Stimulated activated naive CD4-positive, alpha-beta T cell treated with Interleukin-2 at 50 U/mL for 16 hours (primary cell): ENCODE data around the gene MAST4.

ENCODE experiments used
- DNase-seq: peaks from one replicate; lab custom pipeline; 2025; lab: John Stamatoyannopoulos, UW

The MAST4 gene

DNA sequence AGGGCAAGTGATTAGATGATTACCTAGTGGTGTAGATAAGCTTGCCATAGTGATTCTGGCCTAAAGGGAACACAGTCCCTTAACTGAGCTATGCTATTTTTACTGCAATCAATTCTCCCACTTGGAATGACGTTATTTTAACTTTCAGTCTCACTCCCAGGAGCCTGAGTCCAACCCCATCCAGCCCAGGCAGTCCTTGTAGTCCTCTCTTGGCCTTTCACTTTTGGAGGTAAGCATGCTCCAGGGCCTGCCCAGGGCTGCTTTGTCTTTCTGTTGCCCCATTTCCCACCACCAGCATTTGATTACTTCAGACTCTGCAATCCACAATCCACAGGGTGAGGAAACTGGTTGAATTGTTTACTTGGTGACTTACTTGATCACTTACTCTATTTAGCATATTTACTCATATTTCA, 367.4 kb downstream of the MAST4 start:
- DNase-seq, result no peak

DNA sequence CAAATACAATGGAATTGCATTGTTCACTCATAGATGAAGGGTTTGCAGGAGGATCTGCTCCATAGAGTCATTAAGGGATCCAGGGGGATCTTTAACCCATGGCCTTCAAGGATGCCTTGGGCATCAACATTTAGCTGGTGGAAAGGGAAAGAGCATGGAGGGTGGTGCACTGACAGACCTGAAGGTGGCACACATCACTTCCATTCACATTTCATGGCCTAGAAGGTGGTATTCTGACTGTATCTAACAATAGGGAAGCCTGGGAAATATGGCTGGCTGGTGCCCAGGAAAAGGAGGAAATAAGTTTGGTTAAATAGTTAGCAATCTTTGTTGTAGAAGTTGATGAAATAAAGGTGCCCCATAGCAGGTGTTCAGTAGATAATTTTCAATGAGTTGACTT, 370.2 kb downstream of the MAST4 start:
- no peak for DNase-seq

DNA sequence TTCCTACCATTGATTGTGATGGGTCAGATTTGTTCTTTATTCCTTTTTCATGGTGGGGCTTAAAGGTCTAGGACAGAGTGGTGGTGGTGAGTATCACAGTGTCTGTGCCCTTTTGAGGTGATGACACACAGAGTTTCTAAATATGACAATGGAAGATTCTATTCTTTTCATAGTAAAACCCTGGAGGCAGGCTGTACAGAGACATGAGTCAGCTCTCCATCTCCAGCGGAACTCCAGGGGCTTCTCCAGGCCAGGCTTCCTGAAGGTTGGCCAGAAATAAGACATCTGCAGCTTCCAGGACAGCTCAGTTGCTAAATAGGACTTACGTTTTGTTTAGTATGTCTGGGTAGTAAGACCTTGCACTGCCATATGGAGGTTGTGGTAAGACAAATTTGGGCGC, 370.9 kb downstream of the MAST4 start:
- DNase-seq, result no peak

DNA sequence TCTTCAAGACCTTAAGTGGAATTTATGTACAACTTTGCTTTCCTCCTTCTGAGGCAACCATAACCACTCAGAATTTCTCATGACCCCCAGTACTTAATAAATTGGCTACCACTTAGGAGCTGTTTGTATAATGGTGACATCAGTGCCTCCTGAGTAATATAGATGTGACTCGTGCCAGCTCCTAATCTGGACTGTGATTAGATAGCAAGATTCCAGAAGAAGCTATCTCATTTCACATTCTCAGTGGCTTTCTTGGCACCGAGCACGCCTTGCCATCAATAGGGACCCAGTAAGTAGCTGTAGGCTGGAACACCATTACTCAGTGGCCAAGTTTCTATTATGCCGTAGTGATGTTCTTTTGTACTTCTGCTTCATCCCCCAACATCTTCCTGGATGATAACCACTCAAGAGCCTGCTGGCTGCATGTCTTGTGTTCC, 371.7 kb downstream of the MAST4 start:
- no peak for DNase-seq

- DNase-seq, result no peak
Observed at GRCh38 chr5:66969484-66969883, 373.3 kb downstream of the MAST4 start.

DNA sequence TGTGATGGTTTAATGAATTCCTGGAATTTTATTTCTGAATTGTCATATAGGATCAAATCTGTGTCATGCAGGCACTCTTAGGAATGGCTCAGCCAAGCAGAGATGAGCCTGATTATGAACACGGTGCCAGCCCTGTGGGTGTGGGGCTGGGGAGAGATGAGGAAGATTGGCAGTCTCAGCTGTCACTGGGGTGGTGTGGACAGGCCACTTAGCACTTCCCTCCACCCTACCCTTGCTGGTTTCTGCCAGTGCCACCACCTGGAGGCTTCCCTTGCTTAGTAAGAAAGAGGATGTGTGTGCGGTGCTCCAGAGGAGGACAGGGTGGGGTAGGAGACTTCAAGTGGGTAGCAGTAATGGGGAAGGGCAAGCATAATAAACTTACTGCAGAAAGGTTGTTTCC, 373.8 kb downstream of the MAST4 start:
- no peak for DNase-seq

- no peak for DNase-seq
Observed at GRCh38 chr5:66972004-66972403, 375.8 kb downstream of the MAST4 start.

DNA sequence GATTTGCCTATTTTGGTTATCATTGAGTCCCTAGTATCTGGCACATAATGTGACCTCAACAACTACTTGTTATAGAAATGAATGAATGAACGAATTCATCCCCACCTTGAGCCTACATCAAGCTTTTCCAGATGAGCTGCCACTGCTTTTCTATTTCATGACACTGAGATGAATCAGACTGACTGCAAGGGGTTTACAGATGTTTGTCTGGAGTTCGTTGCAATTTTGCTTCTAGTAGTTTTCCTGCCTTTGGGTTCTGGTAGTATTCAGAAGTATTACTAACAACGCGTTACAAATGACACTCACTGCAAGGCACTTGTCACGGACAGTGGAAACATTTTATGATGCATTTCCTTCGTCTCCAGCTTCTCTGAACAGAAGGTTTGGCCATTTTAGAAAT, 378.1 kb downstream of the MAST4 start:
- DNase-seq, result no peak

GRCh38 chr5:66976108-66976507, 379.9 kb downstream of the MAST4 start:
- DNase-seq, result no peak

GRCh38 chr5:66979738-66980137, 383.5 kb downstream of the MAST4 start:
- DNase-seq, result no peak

DNA sequence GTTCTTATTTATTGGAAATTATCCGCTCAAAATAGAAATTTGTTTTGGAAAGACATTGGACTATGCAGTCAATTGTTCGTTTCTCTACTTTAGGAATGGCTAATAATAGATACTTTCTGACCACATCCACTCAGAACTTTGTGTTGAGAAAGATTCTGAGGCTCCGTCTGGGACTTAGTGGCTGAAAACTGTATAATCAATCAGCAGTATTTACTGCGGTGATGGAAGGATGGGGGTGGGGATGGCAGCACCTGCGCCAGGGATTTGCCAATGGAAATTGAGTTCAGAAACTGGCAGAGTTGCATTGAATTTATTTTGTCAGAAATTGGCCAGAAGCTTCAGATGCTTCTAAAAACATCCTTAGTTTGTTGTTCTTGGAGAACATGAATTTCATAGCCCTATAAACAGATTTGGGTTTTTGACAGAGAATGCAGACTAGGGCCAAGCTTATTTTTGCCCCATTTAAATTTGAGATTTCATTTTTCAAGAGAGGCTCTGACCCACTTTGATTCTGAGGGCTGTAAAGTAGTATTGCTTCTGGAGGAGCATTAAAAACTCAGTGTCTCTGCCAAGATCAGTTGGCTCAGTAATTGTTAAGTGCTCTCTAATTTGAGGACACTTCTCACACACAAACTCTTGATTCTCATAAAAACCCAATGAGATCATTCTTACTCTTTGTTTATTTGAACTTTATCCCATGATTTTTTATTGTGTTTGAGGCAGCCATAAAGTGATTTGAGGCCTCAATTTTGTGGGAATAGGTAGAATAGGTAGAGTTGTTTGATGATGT, 385.3 kb downstream of the MAST4 start:
- DNase-seq, result no peak

DNA sequence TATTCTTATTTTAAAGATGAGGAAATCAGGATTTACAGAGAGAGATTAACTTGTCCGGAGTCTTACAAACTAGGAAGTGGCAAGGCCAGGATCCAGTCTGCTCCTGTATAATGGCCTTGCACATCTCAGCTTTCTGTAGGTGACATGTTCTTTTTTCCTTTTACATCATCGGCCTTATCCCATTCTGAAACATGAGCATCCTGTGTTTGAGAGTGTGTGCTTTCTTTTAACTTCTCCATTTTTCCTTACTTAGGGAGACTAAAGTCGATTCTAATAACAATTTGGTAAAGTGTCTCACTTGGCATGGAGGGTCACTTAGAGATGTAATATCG, 385.8 kb downstream of the MAST4 start:
- DNase-seq, result no peak

GRCh38 chr5:66982470-66982869, 386.3 kb downstream of the MAST4 start:
- no peak for DNase-seq

DNA sequence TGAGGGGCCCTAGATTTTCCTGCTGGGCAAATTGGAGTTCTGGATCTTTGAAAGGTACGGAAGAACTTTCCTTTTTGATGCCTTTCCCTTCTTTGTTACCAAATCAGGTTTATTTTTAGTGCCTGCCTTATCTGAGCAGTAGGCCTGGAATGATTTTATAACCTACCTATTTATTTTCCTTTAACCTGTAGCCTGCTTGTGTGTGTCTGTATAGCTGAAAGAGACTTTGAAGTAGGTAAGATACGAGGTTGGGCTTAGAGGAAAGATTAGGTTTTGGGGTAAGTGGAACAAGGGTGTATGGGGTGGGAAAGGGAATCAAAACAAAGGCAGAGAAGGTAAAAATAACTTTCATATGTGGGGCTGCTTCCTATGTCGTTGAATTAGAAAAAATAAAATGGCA, 389.2 kb downstream of the MAST4 start:
- no peak for DNase-seq

DNA sequence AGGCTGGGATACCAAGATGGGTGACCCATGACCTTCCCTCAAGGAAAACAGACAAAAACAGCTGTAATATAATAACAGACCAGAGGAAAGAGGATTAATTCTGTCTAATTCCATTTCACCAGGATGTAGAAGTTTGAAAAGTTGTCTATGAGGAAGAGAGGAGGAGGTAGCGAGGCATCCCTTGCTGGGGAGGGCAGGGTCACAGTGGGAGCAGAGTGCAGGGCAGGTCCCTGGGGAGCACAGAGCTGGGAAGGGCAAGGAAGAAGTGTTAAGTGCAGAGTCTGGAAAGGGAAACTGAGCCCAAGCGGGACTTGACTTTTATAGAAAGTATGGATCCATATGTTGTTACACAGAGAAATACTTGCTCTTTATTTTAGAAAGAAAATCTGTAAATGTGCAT, 389.8 kb downstream of the MAST4 start:
- no peak for DNase-seq

DNA sequence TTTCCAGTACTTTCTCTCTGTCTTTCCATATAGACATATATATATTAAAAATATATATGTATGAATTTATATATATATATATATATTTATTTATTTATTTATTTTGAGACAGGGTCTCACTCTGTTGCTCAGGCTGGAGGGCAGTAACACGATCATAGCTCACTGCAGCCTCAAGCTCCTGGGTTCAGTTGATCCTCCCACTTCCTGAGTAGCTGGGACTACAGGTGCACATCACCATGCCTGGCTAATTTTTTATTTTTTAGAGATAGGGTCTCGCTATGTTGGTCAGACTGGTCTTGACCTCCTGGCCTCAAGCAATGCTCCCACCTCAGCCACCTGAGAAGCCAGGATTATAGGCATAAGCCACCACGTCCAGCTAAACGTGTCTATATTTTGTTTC, 390.3 kb downstream of the MAST4 start:
- DNase-seq, result no peak

GRCh38 chr5:66987126-66987525, 390.9 kb downstream of the MAST4 start:
- no peak for DNase-seq

- no peak for DNase-seq
Observed at GRCh38 chr5:66987540-66987939, 391.3 kb downstream of the MAST4 start.

GRCh38 chr5:66987949-66988838, 392.0 kb downstream of the MAST4 start:
- no peak for DNase-seq

GRCh38 chr5:66989286-66989685, 393.1 kb downstream of the MAST4 start:
- DNase-seq, result no peak

DNA sequence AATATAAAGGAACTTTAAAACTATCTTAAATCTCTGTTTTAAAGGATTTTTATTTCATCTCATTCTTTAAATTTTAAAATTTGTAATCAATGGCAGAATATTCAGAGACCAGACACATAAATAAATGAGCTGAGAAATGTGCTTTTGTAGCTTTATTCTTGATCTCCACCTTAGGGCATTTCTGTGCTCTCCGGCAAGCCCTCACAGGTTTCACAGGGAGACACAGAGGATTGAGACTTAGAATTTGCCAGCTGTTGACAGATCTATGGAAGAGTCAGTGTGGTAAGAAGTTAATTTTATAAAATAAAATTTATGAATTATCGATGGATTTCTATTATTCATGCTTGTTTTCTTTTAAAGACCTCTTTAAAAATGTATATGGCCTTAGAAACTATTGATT, 393.6 kb downstream of the MAST4 start:
- DNase-seq, result no peak

DNA sequence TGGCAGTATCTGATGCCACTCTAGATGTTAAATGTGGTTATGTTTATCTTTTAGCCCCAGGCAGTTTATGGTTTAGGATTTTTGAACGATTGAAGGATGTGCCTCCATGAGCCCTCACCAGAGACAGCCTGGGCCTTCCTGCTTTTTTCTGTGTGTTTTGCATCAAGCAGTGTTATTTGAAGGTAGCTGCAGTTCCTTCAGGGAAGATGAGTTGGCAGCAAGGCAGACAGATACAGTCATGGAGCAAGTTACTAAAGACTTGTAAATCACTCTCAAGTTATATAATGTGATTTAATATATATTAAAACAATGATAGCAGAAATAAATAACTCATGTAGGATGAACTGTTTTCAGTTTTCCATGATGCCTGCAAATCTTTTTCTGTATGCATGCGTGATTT, 395.6 kb downstream of the MAST4 start:
- no peak for DNase-seq

GRCh38 chr5:66992547-66992946, 396.4 kb downstream of the MAST4 start:
- DNase-seq, result no peak
